KOPT-K1 (cell line): ENCODE measurements around the gene CLIC1.

Source experiments
- H3K27ac ChIP-seq: fragments of 200-600 bp; sonication (generic); 2 replicates; pipeline ENCODE4 v1.5.1; 2016; ENCODE audit warnings: antibody characterized with exemption, mild to moderate bottlenecking, low read depth, low read length; ENCODE audit not compliant: poor library complexity, severe bottlenecking
- H3K36me3 ChIP-seq: fragments of 200-600 bp; sonication (generic); 2 replicates; pipeline ENCODE4 v1.5.1; 2017; ENCODE audit warnings: antibody characterized with exemption, mild to moderate bottlenecking, low read length, moderate library complexity; ENCODE audit not compliant: insufficient read depth
- H3K9me3 ChIP-seq: fragments of 200-600 bp; sonication (generic); 2 replicates; pipeline ENCODE4 v1.5.1; 2017; ENCODE audit warnings: antibody characterized with exemption, low read length, mild to moderate bottlenecking; ENCODE audit not compliant: insufficient read depth, poor library complexity, severe bottlenecking

CLIC1 gene

GRCh38 chr6:31761343-31761742 lies 25.0 kb upstream of the CLIC1 start:
- Histone ChIP-seq H3K27ac (no peak overlapping the region), H3K36me3 (peaks cover 83% of the 10 kb centered on the region), H3K9me3 (no peaks in the 10 kb centered on the region)

GRCh38 chr6:31760790-31761189 lies 24.5 kb upstream of the CLIC1 start:
- Histone ChIP-seq H3K27ac (no peak overlapping the region), H3K36me3 (peaks cover 79% of the 10 kb centered on the region), H3K9me3 (no peaks in the 10 kb centered on the region)

- H3K36me3 ChIP-seq: peaks cover 60% of the 10 kb centered on the region
- H3K27ac ChIP-seq: no peak overlapping the region
Observed at GRCh38 chr6:31758281-31758680, 22.0 kb upstream of the CLIC1 start.

GRCh38 chr6:31752739-31753319 lies 16.5 kb upstream of the CLIC1 start:
- Histone ChIP-seq H3K9me3 (no peaks in the 10 kb centered on the region), H3K36me3 (peaks cover 38% of the 10 kb centered on the region), H3K27ac (no peak overlapping the region)

More at GRCh38 chr6:31758281-31758680, 22.0 kb upstream of the CLIC1 start:
- H3K9me3 ChIP-seq: no peaks in the 10 kb centered on the region

GRCh38 chr6:31750411-31751022 lies 14.2 kb upstream of the CLIC1 start:
- H3K9me3 ChIP-seq: no peaks in the 10 kb centered on the region
- H3K36me3 ChIP-seq: peaks cover 55% of the 10 kb centered on the region
- no peak overlapping the region for H3K27ac ChIP-seq

DNA sequence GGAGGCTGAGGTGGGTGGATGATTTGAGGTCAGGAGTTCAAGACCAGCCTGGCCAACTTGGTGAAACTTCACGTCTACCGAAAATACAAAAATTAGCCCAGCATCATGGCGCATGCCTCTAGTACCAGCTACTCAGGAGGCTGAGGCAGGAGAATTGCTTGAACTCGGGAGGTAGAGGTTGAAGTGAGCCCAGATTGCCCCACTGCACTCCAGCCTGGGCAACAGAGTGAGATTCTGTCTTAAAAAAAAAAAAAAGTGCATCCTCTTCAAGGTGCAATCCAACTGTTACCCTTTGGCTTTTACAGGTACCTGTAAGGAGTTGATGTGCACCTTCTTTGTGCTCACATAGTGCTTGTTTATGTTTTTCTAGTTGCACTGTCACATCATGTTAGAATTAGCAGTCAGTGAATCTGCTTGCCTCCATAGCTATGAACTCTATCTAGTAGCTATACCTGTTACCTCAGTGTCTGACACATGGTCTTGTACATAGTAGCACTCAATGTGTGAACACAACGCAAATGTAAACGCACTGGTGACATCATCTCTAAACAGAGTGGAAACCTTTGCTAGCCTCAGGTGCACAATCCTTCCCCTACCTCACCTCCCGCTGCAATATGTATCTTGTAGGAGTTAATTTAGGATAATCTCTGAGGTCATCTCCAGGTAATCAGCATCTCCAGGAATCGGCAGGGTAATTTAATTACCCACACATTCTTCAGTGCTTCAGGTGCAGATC lies 13.1 kb upstream of the CLIC1 start:
- Histone ChIP-seq H3K9me3 (no peaks in the 10 kb centered on the region), H3K27ac (no peak overlapping the region), H3K36me3 (peaks cover 65% of the 10 kb centered on the region)

GRCh38 chr6:31744422-31744821 lies 8.1 kb upstream of the CLIC1 start:
- Histone ChIP-seq H3K9me3 (no peaks in the 10 kb centered on the region), H3K27ac (no peak overlapping the region), H3K36me3 (peaks cover 81% of the 10 kb centered on the region)

DNA sequence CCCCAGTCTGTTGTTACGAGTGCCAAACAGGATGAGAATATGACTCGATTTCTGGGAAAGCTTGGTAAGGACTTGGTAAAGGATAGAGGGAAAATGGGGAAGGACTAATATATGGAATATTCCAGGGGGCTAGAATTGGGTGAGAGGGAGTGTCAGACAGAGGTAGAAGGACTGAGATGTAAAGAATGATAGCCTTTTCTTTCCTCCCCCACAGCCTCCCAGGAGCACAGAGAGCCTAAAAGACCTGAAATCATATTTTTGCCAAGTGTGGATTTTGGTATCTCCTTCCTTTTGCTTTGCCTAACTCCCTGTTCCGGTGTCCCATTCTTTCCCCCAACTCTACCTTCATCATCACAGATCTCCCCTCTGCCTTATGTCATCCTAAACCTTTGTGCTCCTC lies 6.6 kb upstream of the CLIC1 start:
- Histone ChIP-seq H3K36me3 (peaks cover 65% of the 10 kb centered on the region), H3K9me3 (no peaks in the 10 kb centered on the region), H3K27ac (no peak overlapping the region)

DNA sequence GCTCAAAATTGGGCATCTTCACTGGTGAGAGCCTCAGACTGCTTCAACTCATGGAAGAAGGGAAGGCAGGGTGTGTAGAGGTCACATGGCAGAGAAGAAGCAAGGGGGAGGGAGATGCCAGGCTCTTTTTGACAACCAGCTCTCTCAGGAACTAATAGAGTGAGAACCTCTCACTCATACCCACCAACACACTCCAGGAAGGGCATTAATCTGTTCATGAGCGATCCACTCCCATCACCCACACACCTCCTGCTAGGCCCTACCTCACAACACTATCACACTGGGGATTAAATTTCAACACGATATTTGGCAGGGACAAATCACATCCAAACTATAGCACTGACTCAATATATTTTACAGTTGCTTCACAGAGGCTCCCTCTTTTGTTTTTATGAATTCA lies 5.5 kb upstream of the CLIC1 start:
- Histone ChIP-seq H3K27ac (peak overlapping the region; percentile 98), H3K9me3 (no peaks in the 10 kb centered on the region), H3K36me3 (peaks cover 55% of the 10 kb centered on the region)

DNA sequence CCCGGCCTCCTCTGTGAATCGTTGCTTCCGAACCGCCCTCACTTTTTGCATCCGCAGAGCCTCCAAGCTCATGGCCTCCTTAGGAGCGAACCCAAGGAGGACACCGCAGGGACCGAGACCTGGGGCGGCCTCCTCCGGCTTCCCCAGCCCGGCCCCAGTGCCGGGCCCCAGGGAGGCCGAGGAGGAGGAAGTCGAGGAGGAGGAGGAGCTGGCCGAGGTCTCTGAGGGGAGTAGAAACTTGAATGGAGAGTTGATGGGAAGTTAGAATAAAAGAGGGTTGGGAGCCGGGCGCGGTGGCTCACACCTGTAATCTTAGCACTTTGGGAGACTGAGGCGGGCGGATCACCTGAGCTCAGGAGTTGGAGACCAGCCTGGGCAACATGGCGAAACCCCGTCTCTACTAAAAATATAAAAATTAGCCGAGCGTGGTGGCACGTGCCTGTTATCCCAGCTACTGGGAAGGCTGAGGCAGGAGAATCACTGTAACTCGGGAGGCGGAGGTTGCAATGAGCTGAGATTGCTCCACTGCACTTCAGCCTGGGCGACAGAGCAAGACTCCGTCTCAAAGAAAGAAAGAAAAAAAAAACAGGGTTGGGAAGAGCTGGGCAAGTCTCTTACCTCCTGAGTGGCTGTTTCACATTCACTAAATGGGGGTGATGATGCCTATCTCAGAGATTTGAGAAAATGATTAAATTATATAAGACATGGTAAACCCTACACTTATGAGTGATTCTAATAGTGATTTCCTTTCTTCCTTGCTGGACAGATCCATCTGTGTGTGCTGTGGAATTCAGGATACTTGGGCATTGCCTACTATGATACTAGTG lies 4.3 kb upstream of the CLIC1 start:
- Histone ChIP-seq H3K27ac (peak overlapping the region; percentile 98), H3K9me3 (no peaks in the 10 kb centered on the region), H3K36me3 (peaks cover 46% of the 10 kb centered on the region)

- H3K9me3 ChIP-seq: no peaks in the 10 kb centered on the region
- H3K27ac ChIP-seq: peak within 1 kb of the TSS; percentile 98
- peaks cover 38% of the 10 kb centered on the region for H3K36me3 ChIP-seq
Observed at GRCh38 chr6:31739639-31740396, 3.5 kb upstream of the CLIC1 start, which contains the start of gene MSH5. TSS of gene MSH5 (plus strand) at chr6:31740005. CDS start at chr6:31740467, 462 bp downstream.

DNA sequence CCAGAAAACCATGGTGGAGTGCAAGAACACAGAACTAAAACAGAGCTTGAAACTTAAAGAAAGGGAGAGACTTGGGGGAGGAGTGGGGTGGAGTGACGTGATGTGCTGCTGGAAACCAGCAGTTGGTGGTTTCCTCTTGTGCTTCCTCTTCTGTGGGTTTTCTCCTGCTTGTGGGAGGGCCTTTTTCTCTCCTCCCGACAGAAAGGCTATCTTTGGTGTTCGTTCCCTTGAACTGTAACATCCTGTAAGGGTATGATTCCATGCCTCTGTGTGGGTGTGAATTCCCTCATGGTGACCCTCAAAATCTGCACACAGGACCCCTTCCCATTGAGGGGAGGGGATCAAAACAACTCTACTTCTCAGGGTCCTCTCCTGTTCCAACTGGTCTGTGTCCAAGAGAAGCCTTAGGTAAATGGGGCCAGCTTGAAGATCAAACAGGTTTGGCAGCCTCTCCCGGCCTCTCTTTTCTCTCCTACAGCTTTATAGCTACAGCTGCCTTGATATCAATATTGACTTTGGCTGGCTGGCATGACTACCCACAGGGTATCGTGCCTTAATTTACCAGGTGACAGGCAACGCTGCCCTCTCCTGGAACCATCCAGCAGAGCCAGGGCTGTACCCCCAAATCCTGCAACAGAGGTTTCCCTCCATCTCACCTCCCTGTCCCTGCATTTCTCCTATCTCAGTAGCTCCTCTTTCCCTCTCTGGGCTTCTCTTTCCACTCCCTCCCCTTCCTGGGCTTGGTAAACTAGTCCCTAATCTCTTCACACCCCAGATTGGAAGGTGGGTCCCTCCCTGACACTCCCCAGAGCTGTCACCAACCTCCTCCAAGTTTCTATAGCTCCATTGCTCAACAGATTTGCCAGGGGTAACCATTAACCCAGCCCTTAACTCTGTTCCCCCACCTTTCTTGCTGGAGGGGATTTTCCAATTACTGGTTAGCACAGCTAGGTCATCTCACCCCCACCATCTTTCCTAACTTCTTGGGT lies 2.0 kb upstream of the CLIC1 start:
- H3K36me3 ChIP-seq: peaks cover 35% of the 10 kb centered on the region
- peak overlapping the region; percentile 98 for H3K27ac ChIP-seq
- H3K9me3 ChIP-seq: no peaks in the 10 kb centered on the region

DNA sequence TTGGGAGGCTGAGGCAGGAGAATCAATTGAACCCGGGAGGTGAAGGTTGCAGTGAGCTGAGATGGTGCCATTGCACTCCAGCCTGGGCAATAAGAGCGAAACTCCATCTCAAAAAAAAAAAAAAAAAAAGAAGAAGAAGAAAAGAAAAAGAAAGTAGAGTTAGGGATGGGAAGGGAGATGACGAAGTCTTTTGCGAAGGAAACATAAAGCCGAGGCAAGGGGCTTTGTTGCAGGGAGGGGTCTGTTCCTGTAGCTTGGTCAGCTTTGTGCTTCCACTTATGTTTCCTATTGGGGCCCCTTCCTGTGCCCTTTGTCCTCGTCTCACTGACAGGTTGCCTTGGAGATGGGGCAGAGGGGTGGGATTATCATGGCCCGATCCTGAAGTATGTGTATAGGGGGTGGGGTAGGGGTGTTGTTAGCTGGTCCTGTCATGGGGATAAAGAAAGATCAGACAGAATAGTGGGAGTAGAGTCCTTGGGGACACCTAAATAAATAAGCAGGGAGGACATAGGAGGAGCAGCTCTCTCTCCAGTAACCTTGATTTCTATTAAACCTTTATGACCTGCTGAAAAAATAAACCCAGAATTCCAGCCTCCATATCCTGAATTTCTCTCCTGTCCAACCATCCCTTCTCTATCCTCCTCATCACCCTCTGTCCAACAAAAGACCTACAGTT lies 1.1 kb upstream of the CLIC1 start:
- peaks cover 35% of the 10 kb centered on the region for H3K36me3 ChIP-seq
- H3K27ac ChIP-seq: peak overlapping the region; percentile 98

More for the DNA sequence above, 1.1 kb upstream of the CLIC1 start:
- H3K9me3 ChIP-seq: no peaks in the 10 kb centered on the region
